DOHH2 (cell line): ENCODE measurements around the gene MFSD1.

ENCODE experiments used
- H3F3A ChIP-seq: fragments of 200-600 bp; sonication (generic), shearing (Covaris generic); 2 replicates; pipeline ENCODE4 v1.6.0; 2016; ENCODE audit warnings: antibody characterized with exemption, mild to moderate bottlenecking; ENCODE audit not compliant: control insufficient read depth, insufficient read depth
- H3K27ac ChIP-seq: fragments of 200-600 bp; sonication (generic); 2 replicates; pipeline ENCODE4 v1.5.1; 2014; ENCODE audit warnings: low read depth, mild to moderate bottlenecking, low read length, moderate library complexity
- H3K27me3 ChIP-seq: fragments of 200-600 bp; sonication (generic); 2 replicates; pipeline ENCODE4 v1.6.1; 2014; ENCODE audit warnings: mild to moderate bottlenecking, low read length, mixed read lengths; ENCODE audit not compliant: control insufficient read depth
- H3K36me3 ChIP-seq: fragments of 200-600 bp; sonication (generic); 2 replicates; pipeline ENCODE4 v1.6.1; 2014; ENCODE audit warnings: mild to moderate bottlenecking, low read length, moderate library complexity, mixed read lengths; ENCODE audit not compliant: control insufficient read depth
- H3K4me1 ChIP-seq: fragments of 200-600 bp; sonication (generic); 2 replicates; pipeline ENCODE4 v1.6.1; 2014; ENCODE audit warnings: mild to moderate bottlenecking, low read length, mixed read lengths; ENCODE audit not compliant: control insufficient read depth
- H3K4me2 ChIP-seq: fragments of 200-600 bp; sonication (generic); 2 replicates; pipeline ENCODE4 v1.6.0; 2014; ENCODE audit warnings: mild to moderate bottlenecking, low read length, moderate library complexity
- H3K4me3 ChIP-seq: fragments of 200-600 bp; sonication (generic); 2 replicates; pipeline ENCODE4 v1.5.1; 2014; ENCODE audit warnings: mild to moderate bottlenecking, low read length, mixed read lengths
- H3K79me2 ChIP-seq: fragments of 200-600 bp; sonication (generic); 2 replicates; pipeline ENCODE4 v1.6.1; 2014; ENCODE audit warnings: mild to moderate bottlenecking, low read length, mixed read lengths; ENCODE audit not compliant: control insufficient read depth
- H3K9me2 ChIP-seq: fragments of 200-600 bp; sonication (generic); replicated peaks from 2 replicates; pipeline ENCODE4 v1.6.1; 2014; ENCODE audit warnings: mild to moderate bottlenecking, low read length, mixed read lengths; ENCODE audit not compliant: control insufficient read depth
- H3K9me3 ChIP-seq: fragments of 200-600 bp; sonication (generic); 2 replicates; pipeline ENCODE4 v1.6.1; 2014; ENCODE audit warnings: antibody characterized with exemption, low read length, mixed read lengths; ENCODE audit not compliant: control insufficient read depth, insufficient read depth
- H4K20me1 ChIP-seq: fragments of 200-600 bp; sonication (generic); 2 replicates; pipeline ENCODE4 v1.6.0; 2014; ENCODE audit warnings: low read depth, mild to moderate bottlenecking, antibody characterized with exemption, low read length, moderate library complexity; ENCODE audit not compliant: control insufficient read depth, insufficient read depth
- CTCF ChIP-seq: fragments of 200-600 bp; sonication (generic); IDR thresholded peaks from one replicate; pipeline ENCODE4 v1.5.1; 2014; ENCODE audit warnings: antibody characterized with exemption, mild to moderate bottlenecking, low read depth, low read length; ENCODE audit not compliant: poor library complexity, severe bottlenecking
- EZH2phosphoT487 ChIP-seq: fragments of 200-600 bp; sonication (generic); IDR thresholded peaks from 2 replicates; pipeline ENCODE4 v1.6.1; 2017; ENCODE audit warnings: borderline replicate concordance, mild to moderate bottlenecking, antibody characterized with exemption, low read length, moderate library complexity, mixed read lengths

MFSD1 gene

GRCh38 chr3:158847885-158848284 lies 46.0 kb downstream of the MFSD1 start:
- H3K4me3 ChIP-seq, result no peak overlapping the region
- H3K9me3 ChIP-seq, result no peaks in the 10 kb centered on the region
- no peak overlapping the region for H3K4me2 ChIP-seq
- no peaks in the 10 kb centered on the region for H4K20me1 ChIP-seq
- peaks cover 3% of the 10 kb centered on the region; the same call in 1 of the 2 replicates for H3K27me3 ChIP-seq
- no peaks in the 10 kb centered on the region for H3F3A ChIP-seq
- TF ChIP-seq CTCF, result no peak
- no peak for TF ChIP-seq EZH2phosphoT487
- H3K36me3 ChIP-seq, result no peaks in the 10 kb centered on the region
- no peaks in the 10 kb centered on the region for H3K79me2 ChIP-seq
- H3K27ac ChIP-seq, result no peak overlapping the region
- no peaks in the 10 kb centered on the region for H3K4me1 ChIP-seq
- no peaks in the 10 kb centered on the region for H3K9me2 ChIP-seq

GRCh38 chr3:158849757-158850156 lies 47.9 kb downstream of the MFSD1 start:
- no peak for TF ChIP-seq CTCF
- TF ChIP-seq EZH2phosphoT487, result no peak
- Histone ChIP-seq H3K4me3 (no peak overlapping the region), H3K4me2 (no peak overlapping the region), H3K79me2 (no peaks in the 10 kb centered on the region), H3K27me3 (peaks cover 3% of the 10 kb centered on the region; the same call in 1 of the 2 replicates), H3K36me3 (no peaks in the 10 kb centered on the region), H3K9me3 (no peaks in the 10 kb centered on the region), H3K9me2 (no peaks in the 10 kb centered on the region), H4K20me1 (no peaks in the 10 kb centered on the region), H3K4me1 (no peaks in the 10 kb centered on the region), H3K27ac (no peak overlapping the region), H3F3A (no peaks in the 10 kb centered on the region)

GRCh38 chr3:158859362-158859761 lies 57.5 kb downstream of the MFSD1 start:
- no peak overlapping the region for H3K4me2 ChIP-seq
- no peaks in the 10 kb centered on the region; the same call in 1 of the 2 replicates for H3K27me3 ChIP-seq
- H3K9me2 ChIP-seq, result no peaks in the 10 kb centered on the region
- no peaks in the 10 kb centered on the region for H3K79me2 ChIP-seq
- no peaks in the 10 kb centered on the region for H3K9me3 ChIP-seq
- no peaks in the 10 kb centered on the region for H3F3A ChIP-seq
- no peak for TF ChIP-seq CTCF
- H3K4me1 ChIP-seq, result no peaks in the 10 kb centered on the region
- H3K27ac ChIP-seq, result no peak overlapping the region
- H3K4me3 ChIP-seq, result no peak overlapping the region
- H3K36me3 ChIP-seq, result no peaks in the 10 kb centered on the region
- H4K20me1 ChIP-seq, result no peaks in the 10 kb centered on the region

GRCh38 chr3:158863247-158863646 lies 61.4 kb downstream of the MFSD1 start:
- H3K4me1 ChIP-seq, result no peaks in the 10 kb centered on the region
- no peak overlapping the region for H3K4me2 ChIP-seq
- no peaks in the 10 kb centered on the region for H4K20me1 ChIP-seq
- H3K36me3 ChIP-seq, result no peaks in the 10 kb centered on the region
- no peaks in the 10 kb centered on the region for H3K9me2 ChIP-seq
- H3K27me3 ChIP-seq, result no peaks in the 10 kb centered on the region; the same call in 1 of the 2 replicates
- no peaks in the 10 kb centered on the region for H3K79me2 ChIP-seq
- H3F3A ChIP-seq, result no peaks in the 10 kb centered on the region
- no peak overlapping the region for H3K4me3 ChIP-seq
- no peak for TF ChIP-seq CTCF
- H3K9me3 ChIP-seq, result no peaks in the 10 kb centered on the region
- H3K27ac ChIP-seq, result no peak overlapping the region
